GM19328 (cell line): ENCODE measurements around the gene TNS3.
"Not testable (repeated sequence)": the region's sequence is repeated elsewhere in the genome, so short reads cannot be mapped to it uniquely, and the experiment has no call there.

ENCODE experiments used
- ATAC-seq: cut with Tn5 transposase; IDR thresholded peaks from one replicate; pipeline ENCODE4 v1.9.1; 2021; ENCODE audit warnings: mild to moderate bottlenecking, moderate library complexity; ENCODE audit not compliant: unreplicated experiment

TNS3 gene

DNA sequence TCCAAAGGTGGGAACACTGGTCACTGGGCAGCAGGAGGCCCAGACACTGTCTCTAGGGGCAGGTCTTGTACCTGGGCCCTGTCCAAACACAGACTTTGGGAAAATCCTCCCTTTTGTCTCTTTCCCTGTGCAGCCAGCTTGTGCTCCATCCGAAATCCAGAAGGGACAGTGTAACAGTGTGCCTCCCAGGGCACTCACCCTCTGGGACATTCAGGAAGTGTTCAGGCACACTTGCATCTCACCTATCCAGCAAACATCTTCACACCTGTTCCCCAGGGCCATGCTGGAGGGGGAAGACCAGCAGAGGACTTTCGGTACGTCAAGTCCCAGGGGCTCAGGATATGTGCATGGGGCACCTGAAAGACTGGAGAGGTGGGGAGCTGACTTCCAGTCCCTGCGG lies 38.9 kb downstream of the TNS3 start:
- no peak for ATAC-seq

DNA sequence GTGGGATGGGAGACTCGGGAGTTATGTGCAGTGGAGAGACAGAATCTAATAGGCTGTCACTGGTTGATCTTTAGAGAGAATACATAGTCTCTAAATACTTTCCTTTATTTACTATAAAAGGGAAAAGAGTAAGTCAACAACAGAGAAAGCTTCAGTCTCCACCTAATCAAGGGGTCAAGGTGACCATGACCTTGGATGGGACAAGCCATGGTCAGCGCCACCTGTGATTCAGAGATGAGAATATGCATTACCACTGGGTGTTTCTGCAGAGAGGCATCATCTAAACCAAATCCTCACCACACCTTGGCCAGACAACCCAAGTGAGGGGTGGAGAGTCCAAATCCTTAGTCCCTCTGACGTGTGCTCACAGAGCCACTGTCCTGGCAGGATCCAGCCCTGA lies 39.9 kb downstream of the TNS3 start:
- no peak for ATAC-seq

DNA sequence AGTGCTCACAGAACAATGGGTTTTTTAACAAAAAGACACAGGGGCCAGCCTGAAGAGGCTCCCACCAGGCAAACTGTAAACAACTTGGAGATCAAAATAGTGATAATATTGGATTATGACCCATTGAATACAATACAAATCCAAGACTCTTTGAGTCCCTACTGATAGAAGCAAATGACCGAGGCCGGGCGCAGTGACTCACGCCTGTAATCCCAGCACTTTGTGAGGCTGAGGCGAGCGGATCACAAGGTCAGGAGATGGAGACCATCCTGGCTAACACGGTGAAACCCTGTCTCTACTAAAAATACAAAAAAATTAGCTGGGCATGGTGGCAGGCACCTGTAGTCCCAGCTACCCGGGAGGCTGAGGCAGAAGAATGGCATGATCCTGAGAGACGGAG lies 40.4 kb downstream of the TNS3 start:
- not testable (repeated sequence) for ATAC-seq

DNA sequence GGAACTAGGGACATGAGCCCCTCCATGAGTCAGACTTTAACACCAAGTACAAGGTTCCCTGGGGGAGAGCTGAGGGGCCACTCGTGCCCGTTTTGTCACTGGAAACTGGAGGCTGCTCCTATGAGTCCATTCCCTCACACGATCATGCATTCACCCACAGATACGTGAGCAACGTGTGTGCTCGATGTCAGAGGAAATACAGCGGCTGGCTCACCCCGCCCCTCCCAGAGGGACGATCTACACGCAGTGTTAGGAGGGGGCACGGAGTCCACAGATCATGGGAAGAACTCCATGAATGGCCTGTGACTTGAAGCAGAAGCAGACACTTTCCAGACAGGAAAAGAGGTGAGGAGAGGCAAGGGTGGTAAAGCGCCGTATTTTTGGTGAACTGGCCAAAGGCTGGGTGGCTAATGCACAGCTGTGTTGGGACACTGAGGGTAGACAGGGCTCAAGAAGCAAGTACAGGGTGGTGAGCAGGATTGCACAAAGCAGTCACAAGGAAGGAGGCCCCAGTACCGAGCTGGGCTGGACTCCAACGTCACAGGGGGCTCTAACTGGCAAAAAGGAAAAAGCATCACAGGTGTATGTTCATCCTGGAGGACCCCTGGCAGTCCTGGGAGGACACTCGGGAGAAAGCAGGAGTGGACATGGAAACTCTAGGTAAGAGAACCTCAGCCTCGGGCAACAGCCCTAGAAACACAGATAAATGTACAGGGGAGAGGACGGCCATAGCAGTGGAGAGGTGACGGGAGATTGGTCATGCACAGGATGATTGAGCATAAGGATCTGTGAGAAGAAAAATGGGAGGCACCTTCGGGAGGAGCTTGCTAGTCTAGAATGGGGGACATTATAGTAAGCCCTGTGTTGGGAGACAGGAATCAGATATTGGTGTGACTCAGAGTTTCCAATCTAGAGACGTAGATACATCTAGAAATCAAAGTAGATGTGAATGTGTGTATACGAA lies 41.2 kb downstream of the TNS3 start:
- ATAC-seq = no peak

DNA sequence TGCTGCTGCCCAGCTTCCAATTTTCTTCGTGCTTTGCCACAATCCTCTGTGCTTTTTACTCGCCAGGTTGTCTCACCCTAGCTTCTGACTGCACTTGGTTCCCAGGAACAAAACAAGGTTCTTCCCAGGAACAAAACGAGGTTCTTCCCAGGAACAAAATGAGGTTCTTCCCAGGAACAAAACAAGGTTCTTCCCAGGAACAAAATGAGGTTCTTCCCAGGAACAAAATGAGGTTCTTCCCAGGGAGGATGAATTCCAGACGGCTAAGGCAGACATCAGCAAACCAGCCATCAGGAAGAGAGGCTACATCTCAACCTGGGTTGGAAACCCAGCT lies 41.9 kb downstream of the TNS3 start:
- ATAC-seq = no peak

DNA sequence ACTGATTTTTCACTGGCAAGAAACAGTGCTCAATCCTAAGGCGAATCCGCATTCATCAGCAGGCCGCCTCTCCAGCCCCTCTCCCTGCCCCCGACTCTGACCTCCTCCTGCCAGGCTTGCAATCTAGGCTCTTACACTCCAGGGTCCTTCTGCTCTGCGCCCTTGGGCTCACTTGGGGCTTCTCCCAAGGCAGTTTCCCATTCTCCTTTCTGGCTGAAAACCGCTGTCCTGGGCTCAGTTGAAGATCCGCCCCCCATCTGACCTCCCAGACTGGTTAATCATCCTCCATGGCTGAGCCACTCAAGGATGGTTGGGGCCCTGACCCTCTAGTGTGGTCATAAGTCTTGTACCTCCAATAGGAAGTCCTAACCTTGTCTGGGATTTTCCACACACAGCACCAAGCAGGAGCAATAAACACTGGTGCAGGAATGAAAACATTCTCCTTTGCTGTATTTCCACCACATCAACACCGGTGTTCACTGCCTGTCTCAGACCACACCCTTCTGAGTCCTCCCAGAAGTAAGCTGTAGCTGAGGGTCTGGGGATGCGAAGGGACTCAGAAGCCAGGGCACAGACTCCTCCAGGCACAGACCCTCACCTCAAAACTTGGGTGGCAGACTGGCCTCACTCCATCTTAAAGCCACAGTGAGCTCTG lies 42.4 kb downstream of the TNS3 start:
- no peak for ATAC-seq

DNA sequence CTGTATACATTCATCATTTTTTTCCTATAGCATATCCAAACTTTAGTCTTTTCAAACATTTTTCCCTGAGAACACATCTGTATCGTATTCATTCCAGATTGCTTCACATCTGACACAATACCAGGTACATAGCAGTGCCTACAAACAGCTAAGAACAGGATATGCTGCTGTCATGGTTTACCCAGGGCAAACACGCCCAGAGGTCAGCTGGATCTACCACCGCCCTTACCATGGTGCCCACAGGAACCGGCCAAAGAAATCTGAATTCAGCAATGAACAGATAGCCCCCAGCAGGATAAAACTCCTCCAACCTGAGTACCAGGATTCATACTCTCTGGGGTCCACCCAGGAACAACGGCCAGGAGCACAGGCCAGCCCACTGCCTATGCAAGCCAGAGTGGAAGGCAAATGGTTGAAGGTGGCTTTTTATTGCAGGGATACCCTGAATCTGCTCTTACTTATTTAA lies 43.0 kb downstream of the TNS3 start:
- ATAC-seq = no peak

DNA sequence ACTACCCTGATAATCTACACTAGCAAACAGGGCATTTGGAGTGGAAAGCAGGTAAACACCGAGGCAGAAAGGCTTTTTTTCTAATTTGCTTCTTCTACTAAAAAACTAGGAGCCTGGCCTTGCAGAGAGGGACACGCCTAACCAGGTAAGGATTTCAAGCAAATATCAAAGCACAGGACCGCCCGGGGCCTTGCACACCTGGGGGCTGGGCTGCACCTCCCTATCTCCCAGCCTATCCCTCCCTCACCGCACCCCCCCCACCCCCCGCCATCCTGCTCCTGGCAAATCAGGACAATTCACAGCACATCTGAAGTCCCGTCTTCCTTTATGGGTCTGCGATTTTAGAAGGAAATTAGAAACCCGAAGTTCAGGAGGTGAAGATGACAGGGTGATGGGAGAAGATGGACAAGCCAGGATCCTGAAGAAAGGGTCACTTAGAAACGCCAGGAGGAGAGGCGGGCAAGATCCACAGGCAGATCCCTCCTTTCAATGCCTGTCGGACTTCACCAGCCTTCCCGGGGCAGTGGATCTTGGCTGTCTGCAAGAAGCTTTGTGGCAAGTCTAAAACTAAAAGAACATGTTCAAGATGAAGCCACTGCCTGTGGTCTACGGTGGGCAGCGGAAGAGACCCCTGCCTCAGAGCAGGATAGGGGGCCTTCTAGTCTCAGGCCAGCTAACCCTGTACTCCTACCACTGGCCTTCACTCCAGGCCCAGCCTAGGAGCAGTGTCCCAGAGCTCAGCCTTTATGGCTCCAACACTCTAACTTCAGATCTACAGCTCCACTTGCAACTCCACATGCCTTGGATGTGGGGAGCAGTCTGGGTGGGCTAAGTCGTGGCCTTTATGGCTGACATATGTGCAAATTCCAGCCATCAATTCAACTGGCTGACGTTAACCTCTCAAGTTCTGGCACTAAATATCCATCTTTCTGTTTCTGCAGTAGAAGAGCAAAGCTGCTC lies 43.9 kb downstream of the TNS3 start:
- no peak for ATAC-seq

DNA sequence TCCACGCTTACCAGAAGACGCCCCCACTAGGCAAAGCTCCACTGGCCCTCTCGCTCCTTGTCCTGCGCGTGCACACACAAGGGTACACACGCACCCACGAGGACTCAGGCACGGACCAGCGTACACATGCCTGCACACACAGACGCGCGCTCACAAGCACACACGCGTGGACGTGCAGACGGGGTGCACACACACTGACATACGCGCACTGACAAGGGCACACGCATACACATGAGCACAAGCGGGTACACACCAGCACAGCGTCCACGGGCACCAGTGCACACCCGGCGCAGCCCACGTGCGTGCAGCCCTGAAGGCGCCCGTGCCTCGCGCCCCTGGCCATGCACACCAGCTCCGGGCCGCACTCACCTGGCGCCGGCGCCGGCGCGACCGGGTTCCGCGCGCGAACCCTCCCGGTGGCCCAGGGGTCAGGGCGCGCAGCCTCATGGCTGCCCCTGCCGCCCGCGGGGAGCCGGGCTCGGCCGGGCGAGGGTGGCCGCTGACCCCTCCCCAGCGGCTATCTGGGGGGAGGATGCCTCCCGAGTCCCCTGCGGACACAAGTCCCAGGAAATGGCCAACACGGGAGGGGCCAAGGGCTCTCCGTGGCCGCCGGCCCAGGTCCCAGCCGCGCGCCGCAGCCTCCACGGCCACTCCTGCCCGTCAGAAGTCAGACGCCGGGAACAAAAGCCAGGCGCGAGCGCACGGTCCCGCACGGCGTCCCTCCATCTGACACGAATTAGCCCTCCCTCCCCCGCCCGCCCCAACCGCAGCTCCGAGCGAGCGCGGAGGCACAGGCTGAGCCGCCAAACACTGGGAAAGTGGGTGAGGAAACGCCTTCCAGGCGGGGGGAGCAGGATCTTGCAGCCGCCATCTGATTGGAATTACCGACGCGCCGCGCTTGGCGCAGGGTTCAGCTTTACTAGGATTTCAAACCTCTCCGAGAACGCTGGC lies 45.0 kb downstream of the TNS3 start:
- no peak for ATAC-seq

DNA sequence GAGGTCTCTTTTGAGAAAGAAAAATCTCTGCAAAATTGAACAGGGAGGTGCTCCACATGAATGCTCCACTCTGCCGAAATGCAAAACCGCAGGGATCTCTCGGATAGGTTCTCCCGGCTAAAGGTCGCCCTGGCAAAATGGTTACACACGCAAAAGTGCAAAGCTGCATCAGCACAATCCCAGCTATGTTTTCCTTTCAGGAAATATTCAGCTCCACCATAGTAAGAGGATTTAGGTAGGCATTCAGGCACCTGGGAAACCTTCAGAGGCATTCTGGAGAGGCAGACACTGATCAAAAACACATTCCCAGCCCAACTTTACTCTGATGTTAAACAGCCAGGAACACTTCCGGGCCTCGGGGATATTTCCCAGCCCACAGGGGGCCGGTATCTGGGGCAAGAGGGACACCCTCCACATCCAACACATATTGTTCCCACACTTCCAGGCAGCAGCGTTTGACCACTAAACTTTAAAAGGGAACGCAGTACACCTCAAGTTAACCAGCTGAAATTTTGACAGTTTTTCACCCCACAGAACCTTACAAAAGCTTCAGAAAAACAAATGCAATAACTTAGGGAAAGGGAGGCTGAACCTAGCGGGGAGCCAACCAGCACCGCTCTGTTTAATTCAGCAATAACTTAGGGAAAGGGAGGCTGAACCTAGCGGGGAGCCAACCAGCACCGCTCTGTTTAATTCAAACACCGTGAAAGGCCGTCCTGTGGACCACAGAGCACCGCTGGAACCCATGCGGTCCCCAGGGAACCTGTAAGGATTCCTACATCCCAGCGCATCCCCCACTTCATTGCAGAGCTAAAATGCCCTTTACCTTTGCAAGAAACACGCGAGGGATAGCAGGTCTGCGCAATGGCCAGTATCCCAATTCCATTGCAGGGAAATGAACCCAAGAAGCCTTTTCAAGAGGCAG lies 45.9 kb downstream of the TNS3 start:
- ATAC-seq = no peak

DNA sequence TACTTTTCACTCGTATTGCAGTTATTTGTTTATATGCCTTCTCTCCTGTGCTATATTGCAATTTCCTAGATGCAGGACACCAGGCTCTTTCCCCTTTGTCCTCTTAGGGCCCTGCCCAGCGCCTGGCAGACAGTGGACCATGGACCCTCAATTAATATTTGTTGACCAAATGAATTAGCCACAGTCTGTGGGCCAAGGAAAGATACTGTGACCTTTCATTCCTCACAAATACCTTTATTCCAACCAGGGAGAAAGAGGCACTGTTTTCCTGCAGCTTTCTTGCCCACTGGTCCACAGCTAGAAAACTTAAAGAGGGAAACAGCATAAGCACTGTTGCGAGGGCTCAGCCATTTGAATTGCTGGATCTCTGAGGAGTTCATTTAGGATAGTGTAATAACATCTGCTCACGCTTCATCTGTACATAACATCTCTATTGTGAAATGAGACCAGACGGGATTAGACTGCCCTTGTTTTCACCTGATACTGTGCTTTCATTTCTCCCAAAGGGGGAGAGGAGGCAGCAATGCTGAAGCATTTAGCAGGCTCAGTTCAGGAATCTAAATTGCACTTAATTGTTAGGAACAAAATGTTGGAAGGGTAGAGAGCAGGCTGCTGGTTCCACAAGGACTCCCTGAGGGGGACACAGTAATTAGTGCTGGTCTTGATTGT lies 46.7 kb downstream of the TNS3 start:
- ATAC-seq = no peak

DNA sequence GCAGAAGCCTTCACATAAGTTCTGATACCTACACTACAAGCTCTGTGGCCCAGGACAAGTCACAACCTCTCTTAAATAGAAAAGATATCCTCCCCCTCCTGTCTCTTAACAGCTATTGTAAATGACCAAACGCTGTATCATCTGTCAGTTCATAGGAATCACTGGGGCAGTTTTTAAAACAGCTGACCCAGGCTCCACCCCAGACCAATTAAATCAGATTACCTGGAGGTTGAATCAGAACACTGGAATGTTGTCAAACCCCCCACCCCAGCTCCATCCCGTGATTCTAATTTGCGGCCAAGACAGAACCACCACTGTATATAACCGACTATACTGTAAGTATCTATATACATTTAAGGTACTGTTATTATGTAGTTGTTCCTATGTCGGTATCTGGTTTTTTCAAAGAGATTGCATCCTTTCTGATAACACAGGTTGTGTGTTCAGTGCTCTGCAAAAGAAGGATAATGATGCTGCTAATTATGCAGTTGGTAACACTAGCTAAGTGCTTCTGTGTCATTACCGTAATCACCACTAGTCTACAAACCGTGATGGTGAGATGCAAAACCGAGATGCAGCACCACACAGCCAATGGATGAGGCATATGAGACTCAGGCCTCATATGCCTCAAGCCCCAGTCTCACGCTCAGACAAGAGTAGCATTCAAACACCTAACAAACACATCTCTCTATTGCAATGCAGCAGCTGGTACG lies 47.4 kb downstream of the TNS3 start:
- ATAC-seq = no peak

DNA sequence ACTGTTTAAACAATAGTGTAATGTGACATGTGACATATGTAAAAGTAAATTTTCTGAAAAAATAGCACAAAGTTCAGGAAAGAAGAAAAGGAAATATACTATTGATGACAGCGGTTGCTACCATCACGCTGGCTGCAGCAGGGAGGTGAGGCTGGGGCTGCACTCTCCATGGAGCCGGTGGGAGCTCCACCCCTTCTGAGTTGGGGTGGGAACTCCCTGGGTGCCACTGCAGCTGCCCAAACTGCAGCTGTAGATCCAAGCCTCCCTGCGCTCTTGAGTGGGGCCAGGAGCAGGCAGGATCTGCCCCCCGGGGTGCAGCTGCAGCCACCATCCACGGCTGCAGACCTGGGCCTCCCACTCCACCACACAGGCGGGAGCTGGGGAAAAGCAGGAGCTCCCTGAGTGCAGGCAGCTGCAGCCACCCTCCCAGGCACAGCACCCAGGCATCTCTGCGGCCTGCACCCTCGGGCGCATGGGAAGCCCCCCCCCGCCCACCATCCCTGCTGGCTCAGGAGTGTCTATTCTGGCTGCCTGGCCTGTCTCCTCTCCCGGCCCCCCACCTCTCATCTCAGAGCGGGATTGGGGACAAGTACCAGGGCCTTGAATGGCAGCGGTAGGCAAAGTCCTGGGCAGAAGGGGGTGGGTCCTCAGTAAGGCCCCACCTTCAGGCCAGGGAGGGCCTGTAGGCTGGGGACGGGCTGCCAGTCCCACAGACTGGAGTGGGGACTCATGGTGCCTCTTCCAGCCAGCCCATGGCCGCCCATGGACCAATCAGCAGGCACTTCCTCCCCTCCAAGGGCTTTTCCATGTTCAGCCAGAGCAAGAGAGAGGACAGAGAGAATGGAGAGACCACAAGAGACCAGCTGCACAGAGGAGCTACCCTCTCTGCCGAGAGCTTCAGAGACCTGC lies 50.1 kb downstream of the TNS3 start:
- no peak for ATAC-seq

DNA sequence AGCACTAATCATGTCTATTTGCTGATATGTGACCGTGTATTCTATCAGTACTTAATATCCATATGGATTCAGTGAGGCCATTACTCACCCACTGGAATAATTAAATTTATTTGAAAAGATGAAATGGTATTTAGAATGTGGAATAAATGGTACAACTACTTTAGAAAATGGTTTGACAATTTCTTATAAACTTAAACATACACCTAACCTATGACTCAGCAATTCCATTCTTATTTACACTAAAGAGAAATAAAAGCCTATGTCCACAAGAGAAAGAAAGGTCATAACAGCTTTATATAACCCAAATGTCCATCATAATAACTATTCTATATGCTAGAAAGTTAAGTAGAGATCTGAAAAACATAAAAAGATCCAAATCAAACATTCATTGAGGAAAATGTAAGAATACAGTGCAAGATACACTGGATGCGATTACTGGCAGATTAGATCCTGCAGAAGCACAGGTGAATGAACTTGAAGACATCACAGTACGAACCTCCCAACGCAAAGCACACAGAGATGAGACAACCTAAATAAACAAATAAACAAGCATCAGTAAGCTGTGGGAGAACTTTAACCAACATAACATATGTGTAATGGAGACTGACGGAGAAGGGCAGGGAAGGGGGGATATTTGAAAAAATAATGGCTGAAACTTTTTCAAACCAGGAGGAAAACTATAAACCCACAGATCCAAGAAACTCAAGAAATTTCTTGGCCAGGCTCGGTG lies 51.9 kb downstream of the TNS3 start:
- ATAC-seq = no peak

DNA sequence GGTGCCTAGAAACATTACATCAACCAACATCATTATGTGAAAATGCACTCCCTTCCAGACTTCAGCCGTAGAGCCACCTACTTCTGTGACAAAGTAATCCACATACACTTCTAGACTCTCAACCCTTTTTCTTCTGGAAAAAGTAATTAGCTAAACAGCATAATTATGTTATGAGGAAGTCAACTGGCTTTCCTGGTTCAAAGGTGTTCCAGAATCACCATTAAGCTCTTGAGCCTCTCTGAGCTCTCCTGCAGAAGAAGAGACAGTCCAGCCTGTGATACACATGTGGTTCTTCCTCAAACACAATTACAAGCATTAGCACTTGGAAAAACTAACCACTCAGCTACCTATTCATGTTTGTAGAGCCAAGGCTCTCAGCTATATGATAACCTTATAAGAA lies 52.5 kb downstream of the TNS3 start:
- ATAC-seq = no peak

DNA sequence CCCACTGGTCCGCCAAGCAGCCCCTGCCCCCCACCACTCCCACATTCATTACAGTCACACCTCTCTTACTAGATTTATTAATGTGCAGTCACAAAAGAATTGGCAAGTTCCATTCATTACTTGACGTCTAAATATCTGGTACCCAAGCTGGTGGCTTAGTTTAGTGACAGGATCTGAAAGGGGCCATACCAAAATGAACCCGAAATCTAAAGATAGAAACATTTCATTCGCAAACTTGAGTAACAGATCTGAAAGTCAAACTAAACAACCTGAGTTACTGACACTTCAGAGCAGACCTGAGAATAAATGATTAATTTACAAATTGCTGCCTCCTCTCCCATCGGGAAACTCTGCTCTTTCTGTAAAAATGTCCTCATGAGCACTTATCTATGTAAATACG lies 53.4 kb downstream of the TNS3 start:
- ATAC-seq = no peak
